Spleen (tissue), 7 donors: ENCODE data around the gene FIZ1.

Experiments used
- CTCF ChIP-seq, 11 experiments: fragments of 200-600 bp in 7 of 11; fragments of 450-650 bp in 4 of 11; sonication (generic) in 4 of 11; IDR thresholded peaks in 8 of 11; conservative IDR thresholded peaks in 3 of 11; 1 replicate in 7 of 11; 2 replicates in 4 of 11; pipeline versions ENCODE4 v1.4.0 to v1.8.0; 2016 to 2021; ENCODE audit warnings: antibody characterized with exemption in 11 of 11, inconsistent platforms in 4 of 11, mild to moderate bottlenecking in 1 of 11
- POLR2A ChIP-seq, 3 donors: fragments of 450-650 bp; IDR thresholded peaks; one replicate each; pipeline ENCODE4 v1.5.1; 2017; ENCODE audit warnings: antibody characterized with exemption in 3 of 3, mild to moderate bottlenecking in 1 of 3
- donor health status: DM: no; HTN: no; CAD: no; lungs with moderate emphysema.
- donor health status: DM: no; HTN: no; CAD: no.
- donor health status: DM: no; HTN: no; CAD: no.

DNA sequence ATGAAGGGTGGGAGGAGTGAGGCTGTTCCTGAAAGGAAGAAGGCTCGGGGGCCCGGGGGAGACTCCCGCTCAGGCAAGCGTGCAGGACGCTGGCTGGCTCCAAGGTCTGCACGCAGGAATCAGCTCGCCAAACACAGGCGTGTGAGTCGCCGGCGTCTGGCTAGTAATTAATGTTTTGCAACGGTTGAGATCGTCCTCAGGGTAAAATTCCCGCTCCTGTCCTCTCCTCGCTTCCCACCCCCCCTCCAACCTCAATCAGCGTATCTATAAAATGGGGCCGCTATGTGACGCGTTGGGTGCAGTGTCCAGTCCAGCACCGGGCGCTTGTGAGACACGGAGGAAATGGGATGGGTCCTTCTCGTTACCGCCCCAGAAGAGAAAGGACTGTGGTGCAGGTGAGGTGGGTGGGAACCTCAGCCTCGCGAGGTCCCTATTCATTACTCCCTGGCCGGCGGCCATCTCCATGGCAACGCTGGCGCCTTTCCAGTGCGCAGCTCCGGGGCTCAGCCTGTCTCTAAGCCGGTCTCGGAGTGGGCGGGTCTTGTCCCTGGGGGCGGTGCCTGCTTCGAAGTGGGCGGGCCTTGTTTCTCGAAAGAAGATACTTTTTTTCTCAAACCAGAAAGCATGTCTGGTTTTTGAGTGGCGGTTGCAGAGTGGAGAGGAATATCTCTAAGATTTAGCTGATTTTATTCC lies 12.2 kb downstream of the FIZ1 start:
- TF ChIP-seq CTCF (IDR thresholded peaks at IDR 0.05 in 8 of 11, conservative IDR thresholded peaks at IDR 0.05 in 3 of 11) (no peak), POLR2A (IDR thresholded peaks at IDR 0.05) (no peak)
